GM21717 (cell line): Measurements from ENCODE around the gene PRPF8.
A peak's percentile ranks its signal among the peaks of the same experiment; 100 is the strongest.

ENCODE experiments used
- ATAC-seq: cut with Tn5 transposase; IDR thresholded peaks from one replicate; pipeline ENCODE4 v1.9.1; 2021; ENCODE audit warnings: mild to moderate bottlenecking, moderate library complexity; ENCODE audit not compliant: unreplicated experiment

PRPF8 gene

DNA sequence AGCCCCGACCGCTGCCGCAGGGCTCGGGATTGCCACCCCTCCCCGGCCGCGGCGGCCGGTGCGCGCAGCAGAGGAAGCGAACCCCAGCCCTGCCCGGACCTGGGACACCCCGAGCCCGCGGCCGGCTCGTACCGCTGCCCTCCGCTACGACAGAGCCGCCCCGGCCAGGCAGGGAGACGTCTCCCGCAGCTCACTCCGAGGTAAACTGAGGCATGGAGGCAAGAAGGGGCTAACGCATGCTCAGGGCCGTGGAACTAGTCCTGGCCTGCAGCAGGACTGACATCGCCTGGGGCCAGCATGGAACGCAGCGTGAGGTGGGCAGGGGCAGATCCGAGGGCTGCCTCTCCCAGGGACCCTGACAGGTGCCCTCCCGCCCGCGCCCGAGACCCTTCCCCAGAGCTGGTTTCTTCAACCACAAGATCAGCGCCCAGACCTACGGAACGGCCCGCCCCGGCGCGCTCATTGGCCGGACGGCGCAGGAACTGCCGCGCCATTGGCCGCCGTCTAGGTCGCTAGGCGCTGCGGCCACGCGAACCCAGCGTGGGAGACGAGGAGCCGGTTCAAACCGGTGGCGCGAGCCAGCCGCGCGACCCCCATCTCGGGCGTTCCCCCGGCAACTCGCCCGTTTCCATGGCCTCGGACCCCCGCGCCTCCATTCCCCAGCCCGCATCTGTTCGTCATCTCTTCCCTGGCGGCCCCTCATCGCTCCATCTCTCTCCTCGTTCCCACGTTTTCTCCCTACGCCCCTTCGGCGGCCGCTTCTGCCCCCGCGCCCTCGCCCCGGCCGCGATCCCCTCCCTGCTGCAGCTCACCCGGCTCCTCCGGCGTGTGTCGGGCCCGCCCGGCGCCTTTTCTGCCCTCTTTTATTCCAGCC is 56.4 kb downstream of the PRPF8 start, which contains the start of gene SLC43A2:
SLC43A2 (minus strand) TSS at position 853 of the 874 bp plus-strand sequence. CDS start 960 bp downstream, outside the sequence.
- ATAC-seq: peak; percentile 49

DNA sequence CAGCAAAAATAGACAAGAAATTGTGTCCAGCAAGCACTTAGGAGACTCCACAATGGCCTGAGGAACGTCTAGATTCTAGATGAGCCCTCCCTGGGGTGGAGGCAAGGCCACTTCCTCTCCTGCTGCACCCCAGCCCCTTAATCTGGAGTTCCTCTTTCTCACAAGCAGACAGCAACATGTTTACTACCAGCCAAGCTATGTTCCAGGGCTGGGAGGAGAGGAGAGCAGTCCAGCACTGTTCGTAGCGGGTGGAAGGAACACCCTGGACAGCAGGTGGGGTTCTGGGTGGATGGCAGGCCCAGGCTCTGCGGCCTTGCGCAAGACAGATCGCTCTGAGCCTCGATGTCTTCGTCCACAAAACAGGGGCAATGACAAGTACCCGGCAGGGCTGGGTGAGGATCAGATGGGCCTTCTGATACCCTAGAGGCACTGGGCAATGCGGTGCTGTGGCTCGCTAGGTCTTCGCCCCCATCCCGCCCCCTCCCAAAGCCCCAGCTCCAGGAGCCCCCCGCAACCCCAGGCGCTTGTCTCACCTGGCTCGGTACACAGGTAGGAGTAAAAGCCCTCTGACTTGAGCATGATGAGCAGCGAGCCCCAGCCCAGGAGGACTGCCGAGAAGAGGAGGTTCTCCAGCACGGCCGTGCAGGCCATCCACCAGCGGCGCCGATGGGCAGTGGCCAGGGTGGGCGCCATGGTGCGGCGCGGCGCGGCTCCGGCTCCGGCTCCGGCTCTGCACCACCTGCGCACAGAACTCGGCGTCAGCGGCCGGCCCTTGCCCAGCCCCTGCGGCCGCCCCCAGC is 57.3 kb downstream of the PRPF8 start:
- no peak for ATAC-seq

DNA sequence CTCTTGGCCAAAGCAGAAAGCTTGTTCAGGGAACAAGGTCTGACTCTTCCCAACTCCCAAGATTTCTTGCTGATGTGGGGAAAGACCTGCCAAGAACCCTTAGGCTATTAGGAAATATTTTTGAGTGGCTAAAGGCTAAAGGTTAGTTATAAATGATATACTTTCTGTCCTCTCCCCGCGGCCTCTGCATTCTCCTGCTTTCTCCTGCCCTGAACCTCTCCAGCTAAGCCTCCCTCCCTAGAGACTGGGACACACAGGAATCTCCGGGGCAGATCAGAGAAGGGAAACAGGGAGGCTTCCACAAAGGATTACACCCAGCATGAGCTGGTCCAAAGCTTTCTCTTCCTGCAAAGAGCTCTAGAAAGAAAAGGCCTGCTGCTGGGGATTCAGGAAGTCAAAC is 58.3 kb downstream of the PRPF8 start:
- no peak for ATAC-seq

DNA sequence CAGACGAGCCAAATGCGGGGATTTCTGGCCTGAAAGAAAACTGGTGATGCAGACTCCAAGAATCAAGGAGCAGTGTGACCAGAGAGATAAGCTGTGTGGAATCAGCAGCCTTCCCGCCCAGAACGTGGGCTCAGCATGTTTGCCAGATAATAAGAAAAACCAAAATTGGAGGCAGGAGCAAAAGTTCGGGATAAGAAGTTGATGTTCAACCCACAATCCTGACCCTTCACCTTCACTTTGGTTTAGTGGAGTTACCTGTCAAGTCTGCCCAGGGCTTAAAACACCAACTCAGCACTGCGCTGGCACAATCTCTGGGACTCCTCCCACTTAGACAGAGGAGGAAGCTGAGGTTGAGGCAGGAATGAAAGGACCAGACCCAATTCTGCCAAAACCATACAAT is 59.1 kb downstream of the PRPF8 start:
- ATAC-seq: no peak

DNA sequence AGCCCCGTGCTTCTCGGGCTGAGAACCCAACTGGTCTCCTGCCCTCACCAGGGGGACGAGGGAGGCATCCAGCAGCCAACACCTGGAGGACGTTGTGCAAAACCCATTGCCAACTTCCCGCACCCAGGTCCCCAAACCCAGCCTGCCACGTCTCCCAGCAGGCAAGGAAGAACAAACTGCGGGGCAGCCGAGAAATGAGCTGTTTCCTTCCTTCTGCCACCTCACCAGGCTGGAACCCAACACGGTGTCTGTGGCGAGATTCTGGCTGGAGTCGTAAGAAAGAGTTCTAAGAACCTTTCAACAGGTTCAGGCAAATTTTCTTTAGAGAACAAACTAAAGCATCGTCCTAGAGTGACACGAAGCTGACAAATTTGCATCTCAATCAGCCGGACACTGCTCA is 59.6 kb downstream of the PRPF8 start:
- ATAC-seq: no peak

DNA sequence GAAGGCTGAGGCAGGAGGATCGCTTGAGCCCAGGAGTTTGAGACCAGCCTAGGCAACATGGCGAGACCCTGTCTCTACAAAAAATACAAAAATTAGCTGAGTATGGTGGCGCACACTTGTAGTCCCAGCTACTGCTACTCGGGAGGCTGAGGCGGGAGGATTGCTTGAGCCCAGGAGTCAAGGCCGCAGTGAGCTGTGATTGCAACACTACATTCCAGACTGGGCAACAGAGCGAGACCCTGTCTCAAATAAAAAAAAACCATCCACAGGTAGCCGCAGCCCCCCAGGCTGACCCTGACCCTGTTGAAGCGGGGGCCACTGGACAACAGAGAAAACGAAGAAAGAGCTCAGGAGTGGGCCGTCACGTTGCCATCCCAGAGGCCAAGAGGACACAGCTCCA is 60.0 kb downstream of the PRPF8 start:
- no peak for ATAC-seq

DNA sequence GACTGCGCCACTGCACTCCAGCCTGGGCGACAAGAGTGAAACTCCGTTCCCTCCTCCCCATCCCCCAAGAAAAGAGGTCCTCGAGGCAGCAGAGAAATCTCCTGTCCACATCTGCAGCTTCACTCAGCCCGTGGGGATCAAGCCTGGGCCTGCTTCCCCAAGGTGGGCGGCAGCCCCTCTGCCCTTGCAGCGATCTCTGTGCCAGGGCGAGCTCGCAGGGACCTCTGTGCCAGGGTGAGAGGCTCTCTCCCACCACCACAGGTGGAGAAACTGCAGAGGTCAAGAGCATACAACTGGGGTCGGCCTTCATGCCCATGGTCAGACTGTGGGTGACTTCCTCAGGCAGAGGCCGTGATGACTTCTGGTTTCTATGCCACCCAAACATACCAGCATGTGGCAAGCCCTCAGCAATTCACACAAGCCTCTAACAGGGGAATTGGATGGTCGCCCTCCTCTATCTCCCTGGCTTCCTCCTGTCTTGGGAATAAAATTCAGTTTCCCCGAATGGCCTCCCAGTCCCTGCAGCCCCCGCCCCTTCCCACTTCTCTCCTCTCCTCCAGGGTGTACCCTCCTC is 61.5 kb downstream of the PRPF8 start:
- ATAC-seq: no peak

DNA sequence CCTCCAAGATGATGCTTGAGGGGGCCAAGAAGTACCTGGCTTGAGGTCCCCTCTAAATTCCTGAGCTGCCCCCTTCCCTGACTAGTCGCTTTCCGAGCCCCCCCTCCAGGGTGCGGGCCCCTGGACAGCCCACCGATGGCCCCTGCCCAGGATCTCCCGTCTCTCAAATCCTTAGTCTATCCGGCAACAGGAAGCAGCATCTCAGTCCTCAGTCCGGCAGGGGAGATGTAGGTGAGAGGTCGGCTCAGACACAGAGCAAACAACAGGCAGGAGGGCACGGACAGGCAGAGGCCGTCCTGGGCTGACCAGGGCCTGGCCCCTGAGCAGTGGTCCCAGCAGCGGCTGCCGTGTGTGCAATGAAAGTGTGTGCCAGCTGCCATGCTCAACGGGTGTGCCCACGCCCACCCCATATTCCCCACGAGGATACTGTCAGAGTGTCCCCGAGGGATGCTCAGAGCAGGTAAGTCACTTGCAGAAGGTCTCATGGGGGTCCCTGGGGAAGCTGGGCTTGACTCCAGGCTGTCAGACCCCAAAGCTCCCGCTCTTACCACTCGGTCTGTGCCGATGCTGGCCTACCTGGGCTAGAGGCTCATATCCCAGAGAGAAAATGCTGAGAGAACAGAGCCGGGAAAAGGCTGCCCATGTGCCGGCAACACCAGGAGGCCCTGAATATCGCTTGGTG is 63.3 kb downstream of the PRPF8 start:
- no peak for ATAC-seq

DNA sequence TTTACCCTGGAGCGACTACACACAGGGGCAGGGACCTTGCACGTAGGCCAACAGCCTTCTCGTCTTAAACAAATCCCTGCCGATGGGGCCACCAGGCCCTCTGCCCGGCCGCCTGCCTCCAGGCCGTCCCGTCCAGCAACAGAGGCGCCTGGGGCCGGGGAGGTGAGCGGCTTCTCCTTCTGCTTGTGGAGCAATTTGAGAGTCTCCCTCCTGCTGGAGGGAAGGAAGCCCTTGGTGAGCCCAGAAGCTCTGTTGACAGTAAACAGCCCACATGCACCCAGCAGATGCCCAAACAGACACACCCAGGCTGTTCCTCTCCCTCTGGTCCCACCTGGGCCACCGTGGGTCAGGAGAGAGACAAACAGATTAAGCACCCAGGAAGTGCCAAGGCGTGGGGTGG is 64.2 kb downstream of the PRPF8 start:
- ATAC-seq: no peak

DNA sequence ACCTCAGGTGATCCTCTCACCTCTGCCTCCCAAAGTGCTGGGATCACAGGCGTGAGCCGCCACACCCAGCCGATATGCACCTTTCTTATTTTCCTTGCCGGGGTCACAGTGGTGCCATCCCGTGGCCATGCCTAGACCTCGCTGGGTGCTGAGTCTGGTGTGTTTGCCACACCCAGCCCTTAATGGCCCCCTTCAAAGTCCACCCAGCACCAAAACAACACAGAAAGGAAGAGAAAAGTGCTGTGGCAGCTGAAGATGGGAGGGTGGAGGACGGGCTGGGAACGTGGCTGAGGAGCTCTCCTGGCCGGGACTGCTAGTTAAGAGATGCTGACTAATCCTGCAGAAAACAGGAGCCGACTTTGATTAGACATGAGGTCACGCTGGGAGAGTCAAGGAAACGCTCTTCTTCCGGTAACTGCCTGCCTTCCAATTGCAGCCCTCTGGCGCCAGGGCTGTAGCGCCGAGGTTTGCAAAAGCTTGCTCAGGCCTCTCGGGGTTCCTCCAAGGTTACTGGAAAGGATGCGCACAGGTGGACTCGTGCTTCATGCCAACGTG is 67.0 kb downstream of the PRPF8 start:
- no peak for ATAC-seq

DNA sequence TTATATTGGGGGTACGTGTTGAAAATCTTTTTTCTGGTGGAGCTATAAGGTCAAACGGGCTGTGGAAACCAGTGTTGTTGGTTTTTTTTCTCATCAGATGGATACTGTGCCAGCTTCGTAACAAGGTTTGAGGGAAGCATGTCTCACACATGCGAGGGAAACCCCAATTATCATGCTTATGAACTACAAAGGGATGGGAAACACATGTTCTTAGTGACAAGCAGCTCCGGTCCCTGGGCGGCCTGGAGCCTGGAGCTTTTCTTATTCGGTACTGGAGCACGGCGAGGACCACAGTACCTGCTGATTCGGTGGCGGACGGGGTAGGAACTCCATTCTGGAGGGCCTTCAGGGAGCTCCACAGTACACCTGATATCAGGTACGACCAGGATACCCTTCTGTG is 68.6 kb downstream of the PRPF8 start:
- no peak for ATAC-seq

DNA sequence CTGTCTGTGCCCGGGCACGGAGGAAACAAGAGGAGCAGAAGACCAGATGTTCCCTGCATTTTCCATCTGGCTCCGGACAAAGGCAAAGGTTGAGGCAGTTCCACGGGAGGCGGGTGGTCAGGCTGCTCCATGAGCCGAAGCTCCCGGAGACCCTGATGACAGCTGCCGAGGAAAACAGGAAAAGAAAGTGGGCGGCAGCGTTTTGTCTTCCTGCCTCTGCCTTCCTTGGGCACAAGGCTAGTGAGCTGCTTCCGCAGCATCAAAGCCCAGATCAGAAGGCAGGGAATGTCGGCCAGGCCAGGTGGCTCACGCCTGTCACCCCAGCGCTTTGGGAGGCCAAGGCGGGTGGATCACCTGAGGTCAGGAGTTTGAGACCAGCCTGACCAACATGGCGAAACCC is 72.3 kb downstream of the PRPF8 start:
- ATAC-seq: no peak

DNA sequence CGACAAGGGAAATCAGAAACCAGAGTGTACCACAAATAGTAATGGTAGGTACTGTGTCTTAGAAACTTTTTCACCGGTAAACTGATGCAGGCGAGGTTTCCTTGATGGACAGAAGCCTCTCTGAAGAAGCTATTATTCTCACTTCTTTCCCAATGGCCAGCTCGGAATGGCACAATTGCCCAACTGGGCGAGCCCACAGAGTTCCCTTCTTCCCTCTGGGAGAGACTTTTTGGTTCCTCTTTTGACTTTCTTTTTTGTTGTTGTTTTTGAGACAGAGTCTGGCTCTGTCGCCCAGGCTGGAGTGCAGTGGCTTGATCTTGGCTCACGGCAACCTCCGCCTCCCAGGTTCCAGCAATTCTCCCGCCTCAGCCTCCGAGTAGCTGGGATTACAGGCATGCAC is 73.0 kb downstream of the PRPF8 start:
- no peak for ATAC-seq

DNA sequence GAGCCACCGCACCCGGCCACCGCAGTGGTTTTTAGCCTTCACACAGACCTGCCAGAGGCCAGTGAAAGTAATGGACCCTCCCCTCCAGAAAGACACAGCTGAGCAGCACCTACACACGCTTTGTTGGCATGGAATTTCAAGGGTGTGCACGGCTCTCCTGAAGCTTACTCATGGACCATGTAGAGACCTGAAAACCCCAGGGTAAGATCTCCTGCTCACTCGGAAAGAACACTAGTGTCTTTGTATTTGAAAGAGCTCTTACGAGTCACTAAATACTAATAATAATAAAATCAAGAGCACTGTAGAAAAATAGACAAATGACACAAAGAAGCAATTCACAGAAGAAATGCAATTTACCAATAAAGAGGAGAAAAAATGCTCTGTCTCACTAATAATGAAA is 76.0 kb downstream of the PRPF8 start:
- ATAC-seq: no peak

DNA sequence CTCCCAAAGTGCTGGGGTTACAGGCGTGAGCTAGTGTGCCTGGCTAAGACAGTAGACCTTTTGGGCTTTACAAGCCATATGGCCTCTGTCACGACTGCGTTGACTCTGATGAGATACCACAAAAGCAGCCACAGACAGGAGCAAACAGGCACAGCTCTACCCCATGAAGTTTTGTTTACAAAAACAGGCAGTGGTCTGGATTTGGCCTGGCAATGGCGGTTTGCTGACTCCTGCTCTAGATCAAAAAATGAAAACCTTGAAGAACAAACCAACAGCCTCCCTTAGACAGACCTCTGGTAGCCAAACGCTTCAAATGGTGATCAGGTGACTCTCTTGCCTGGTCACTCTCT is 76.7 kb downstream of the PRPF8 start:
- no peak for ATAC-seq

DNA sequence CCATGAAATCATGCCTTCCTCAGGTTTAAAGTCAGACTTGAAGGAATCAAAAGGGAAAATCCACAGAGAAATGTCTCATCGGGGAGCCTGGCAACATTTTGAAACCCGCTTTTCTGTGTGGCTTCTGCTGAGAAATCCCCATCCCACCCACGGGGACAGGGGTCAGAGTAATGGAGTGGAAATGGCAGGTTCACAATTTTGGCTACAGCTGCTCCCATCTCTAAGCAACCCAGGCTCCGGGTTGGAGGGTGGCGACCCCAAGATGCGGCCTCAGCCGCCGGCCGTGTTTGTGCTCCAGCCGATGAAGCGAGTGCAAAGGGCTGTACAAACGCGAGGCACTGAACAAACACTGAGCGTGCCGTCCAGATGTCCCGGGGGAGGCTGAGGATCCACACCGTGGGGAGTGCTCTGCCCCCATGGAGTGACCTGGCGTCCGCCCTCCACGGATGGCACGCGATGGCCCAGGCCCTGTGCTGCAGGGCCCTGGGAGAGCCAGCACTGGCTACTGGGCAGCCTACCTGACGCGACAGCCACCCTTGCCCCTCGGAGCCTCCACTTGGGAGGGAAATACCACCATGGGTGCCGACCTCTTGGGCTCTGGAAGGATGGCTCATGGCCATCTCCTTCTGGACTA is 78.2 kb downstream of the PRPF8 start:
- peak; percentile 9 for ATAC-seq

DNA sequence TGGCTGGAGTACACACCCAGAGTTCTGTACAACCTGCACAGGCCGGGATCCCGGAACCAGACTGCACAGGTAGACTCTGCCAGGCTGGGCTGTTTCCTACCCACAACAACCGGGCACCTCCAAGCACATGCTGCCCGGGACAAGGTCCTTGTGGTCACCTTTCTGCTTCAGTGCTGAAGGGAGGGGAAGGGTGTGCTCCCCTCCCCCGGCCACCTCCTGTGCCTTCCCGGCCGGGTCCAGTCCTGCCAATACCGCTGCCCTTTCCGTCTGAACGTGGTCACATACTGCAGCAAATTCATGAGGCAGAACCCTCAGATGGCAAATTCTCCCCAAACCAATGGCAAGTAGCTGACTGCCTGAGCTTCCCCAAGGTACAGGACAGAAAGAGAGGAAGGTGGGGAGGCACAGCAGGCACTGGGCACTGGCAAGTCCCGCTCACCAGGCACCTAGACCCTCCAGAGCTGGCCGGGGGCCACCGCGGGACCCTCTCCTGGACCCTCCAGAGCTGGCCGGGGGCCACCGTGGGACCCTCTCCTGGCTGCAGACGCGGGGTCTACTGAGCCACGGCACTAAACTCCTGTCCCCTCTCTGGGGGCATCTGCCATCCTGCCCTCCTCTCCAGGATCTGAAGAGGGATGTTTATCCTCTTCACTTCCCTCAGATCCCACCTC is 78.9 kb downstream of the PRPF8 start:
- ATAC-seq: no peak

DNA sequence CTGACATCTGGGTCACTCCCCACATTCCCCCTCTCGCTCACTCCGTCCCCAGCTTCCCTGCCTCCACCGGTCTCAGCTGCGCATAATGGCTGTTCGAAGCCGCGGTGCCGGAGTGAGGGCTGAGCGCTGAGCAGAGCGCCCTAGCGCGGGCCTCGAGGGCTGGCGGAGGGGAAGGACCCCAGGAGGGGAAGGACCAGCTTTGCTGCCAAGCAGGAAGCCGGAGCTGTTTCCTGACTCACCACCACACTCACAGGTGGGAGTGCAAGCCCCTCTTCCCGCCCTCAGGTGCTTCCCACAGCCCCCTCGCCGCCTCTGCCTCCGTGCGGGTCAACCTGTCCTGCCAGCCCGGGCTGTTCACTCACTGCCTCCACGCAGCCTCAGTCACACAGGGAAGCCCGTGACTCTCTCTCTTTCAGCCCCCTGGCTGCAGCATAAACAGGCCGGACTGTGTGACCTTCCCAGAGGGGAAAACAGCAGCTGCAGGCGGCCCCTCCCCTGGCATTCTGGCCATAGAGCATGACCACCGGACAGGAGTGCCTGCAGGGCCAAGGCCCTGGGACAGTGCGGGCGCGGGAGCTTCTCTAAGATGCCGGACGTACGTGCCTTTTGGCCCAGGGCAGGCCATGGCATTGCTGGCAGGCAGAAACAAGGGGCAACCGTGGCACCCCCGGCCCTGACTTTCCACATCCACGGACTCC is 79.7 kb downstream of the PRPF8 start:
- ATAC-seq: no peak

DNA sequence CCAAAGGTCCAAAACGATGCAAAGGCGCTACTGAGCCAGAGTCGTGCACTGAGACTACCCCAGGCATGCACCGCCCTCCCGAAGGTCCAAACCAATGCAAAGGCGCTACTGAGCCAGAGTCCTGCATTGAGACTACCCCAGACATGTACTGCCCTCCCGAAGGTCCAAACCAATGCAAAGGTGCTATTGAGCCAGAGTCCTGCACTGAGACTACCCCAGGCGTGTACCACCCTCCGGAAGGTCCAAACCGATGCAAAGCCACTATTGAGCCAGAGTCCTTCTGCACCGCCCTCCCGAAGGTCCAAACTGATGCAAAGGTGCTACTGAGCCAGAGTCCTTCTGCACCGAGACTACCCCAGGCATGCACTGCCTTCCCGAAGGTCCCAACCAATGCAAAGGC is 83.1 kb downstream of the PRPF8 start:
- no peak for ATAC-seq
